Activated CD4-positive, CD25-positive, alpha-beta regulatory T cell treated with anti-CD3 and anti-CD28 coated beads, Interleukin-2, amount 50 U/mL, for 24 hours (primary cell): ENCODE measurements around the gene PGLYRP2.

ENCODE experiments used
- ATAC-seq, 2 donors: fragments of 150-1000 bp; cut with Tn5 transposase; one replicate each; pipeline ENCODE4 v1.10.0; 2021; ENCODE audit warnings: mild to moderate bottlenecking in 1 of 2, moderate library complexity in 1 of 2

PGLYRP2 gene

DNA sequence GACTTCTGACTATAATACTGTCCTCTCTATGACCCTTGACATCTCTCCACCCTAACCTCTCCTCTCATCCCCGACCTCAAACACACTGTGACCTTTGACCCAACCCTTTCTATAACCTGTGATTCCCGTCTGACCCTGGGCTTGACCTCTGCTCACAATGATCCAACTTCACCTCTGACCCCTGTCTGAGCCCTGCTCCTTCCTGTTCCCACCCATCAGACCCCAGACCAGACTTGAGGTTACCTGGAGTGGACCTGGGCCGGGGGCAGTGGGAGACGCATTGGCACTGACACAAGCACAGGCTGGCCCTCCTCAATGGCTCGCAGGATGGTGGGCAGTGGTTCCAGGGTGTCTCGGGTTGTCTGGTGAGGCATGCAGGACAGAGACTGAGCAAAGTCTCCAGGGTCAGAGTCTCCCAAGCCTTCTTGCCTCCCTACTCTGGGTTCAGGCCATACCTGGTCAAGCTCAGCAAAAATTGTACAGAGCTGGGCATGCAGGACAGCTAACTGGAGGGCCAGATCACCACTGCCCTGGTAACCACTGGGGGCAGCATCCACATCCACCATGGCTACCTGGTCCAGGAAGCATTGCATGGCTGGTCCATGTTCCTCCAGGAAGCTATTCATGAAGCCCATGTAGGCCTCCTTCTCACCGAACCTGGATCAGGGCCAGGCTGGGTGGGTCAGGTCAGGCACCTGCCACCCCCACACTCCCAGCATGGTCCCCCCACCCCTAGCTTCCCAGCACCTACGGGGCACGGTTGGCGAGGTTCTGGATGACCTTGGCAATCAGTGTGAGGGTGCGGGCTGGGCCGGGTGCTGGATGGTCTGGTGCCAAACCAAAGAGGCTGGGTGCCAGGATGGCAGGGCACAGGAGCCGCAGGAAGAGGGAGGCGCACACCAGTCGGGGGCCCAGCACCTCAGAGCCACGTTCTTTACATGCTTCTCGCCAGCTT is 25.1 kb downstream of the PGLYRP2 start:
- no peak for ATAC-seq

- ATAC-seq: no peak
Measured at GRCh38 chr19:15453091-15453578, 26.2 kb downstream of the PGLYRP2 start.

DNA sequence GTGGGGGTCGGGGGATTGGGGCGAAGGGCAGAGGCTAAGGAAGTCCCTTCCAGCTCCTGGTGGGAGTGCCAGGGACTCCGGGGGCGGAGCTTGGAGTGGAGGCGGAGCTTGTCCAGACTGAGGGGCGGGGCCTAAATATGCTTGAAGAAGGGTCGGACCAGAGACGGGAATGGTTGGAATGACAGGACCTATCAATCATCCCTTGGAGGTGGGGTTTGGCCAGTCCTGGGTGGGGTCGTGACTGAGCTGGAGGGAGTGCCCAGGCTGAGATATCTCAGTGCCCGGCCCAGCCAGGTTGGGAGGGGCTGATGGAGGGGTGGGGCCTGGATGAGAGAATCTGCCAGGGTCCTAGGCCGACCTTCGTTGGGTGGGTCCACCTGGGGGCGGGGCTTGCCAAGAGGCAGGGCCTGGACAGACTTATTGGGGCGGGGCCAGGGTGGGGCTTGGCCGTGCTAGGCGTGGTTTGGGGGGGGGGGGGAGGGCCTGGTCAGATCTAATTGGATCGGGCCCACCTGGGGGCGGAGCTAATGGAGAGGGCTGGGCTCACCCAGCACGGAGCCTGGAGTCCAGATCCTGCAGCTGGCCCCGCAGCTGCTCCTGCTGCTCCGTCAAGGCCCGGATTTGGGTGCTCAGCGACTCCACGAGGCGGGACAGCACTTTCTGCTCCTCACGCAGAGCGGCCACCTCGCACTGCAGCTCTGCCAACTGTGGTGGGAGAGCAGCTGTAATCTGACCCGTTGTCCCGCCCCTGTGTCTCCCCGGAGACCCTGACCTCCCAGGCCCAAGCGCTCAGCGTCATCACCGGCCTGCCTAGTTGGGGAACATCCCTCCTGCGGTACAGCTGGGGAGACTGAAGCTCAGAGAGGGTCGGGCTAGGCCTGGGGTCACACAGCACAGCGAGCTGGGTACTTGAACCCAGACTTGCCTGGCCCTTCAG is 26.9 kb downstream of the PGLYRP2 start:
- no peak for ATAC-seq

GRCh38 chr19:15450528-15450890 is 28.8 kb downstream of the PGLYRP2 start:
- ATAC-seq: no peak

- ATAC-seq: peak; percentile 73 to 77
Measured at GRCh38 chr19:15449620-15450527, 29.4 kb downstream of the PGLYRP2 start, which contains the start of gene WIZ. TSS of gene WIZ (minus strand) at chr19:15449956. CDS start at chr19:15448307, 1,649 bp downstream.

DNA sequence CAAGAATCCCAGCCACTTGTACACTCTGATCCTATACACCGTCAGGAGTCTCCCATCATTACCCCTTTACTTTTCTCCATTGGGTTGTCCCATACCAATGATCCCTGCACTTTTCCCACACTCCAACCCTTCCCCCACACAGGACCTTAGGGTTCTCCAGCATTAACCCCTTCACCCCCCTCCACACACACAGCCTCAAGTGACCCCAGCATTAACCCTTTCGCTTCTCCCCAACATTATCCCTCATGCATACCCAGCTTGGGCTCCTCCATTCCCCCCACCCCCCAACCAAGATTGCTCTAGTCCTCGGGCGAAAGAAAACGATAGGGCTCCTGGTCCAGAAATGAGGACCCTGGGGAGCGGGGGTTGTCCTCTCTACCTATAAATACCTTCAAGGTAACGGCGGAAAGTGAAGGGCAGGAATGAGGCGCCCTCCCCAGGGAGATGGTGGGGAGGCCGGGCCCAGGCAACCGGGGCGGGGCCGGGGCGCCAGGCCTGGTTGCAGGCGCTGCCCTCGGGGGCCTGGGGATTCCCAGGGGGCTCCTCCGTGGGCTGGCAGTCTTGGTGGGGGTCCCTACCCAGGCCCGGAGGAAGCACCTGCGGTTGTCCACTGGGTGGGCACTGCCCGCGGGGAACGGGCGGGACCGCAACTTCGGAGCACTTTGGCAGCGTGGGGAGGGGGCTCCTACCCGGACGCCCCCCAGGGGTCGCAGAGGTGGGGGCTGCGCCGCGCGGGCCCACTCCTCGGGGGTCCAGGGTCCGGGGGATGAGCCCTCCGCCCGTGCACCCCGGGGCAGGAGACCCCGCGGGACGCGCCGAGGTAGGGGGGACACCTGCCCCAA is 30.3 kb downstream of the PGLYRP2 start:
- no peak for ATAC-seq

GRCh38 chr19:15448044-15448777 is 31.1 kb downstream of the PGLYRP2 start:
- ATAC-seq: no peak

- ATAC-seq: no peak
Measured at GRCh38 chr19:15447057-15447456, 32.2 kb downstream of the PGLYRP2 start.

- no peak for ATAC-seq
Measured at GRCh38 chr19:15445807-15446376, 33.4 kb downstream of the PGLYRP2 start.

GRCh38 chr19:15445227-15445605 is 34.1 kb downstream of the PGLYRP2 start:
- ATAC-seq: no peak

DNA sequence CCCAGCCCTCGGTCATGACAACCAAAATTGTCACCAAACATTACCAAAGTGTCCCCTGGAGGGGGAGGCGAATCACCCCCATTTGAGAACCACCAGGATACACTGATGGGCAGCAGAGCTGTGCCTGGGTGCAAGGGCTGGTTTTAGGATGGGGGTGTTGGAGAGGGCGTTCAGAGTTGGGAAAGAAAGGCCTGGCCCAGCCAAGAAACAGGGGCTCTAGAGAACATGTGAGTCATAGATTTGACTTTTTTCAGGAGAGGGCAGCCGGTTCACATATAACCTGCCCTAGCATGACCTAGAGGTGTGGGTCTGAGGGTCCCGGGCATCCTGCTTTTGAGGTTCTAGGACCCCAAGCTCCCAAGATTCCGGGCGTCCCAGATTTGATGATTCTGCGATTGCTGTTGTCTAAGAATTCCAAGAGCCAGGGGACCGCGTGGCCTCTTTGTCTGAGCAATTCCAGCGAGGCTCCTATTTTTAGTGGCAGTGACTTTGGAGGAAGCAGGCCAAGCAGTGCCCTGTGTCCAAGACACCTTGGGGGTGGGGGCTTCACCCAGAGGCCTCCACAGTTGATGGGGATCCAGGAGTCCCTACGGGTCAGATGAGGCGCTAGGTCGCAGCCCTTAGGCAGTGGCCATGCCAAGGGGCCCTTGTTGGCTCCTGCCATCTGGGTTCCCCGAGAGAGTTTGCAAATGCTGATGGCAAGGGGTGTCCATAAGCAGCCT is 34.6 kb downstream of the PGLYRP2 start:
- ATAC-seq: no peak

- ATAC-seq: no peak
Measured at GRCh38 chr19:15443838-15444237, 35.5 kb downstream of the PGLYRP2 start.

- no peak for ATAC-seq
Measured at GRCh38 chr19:15443325-15443724, 36.0 kb downstream of the PGLYRP2 start.

DNA sequence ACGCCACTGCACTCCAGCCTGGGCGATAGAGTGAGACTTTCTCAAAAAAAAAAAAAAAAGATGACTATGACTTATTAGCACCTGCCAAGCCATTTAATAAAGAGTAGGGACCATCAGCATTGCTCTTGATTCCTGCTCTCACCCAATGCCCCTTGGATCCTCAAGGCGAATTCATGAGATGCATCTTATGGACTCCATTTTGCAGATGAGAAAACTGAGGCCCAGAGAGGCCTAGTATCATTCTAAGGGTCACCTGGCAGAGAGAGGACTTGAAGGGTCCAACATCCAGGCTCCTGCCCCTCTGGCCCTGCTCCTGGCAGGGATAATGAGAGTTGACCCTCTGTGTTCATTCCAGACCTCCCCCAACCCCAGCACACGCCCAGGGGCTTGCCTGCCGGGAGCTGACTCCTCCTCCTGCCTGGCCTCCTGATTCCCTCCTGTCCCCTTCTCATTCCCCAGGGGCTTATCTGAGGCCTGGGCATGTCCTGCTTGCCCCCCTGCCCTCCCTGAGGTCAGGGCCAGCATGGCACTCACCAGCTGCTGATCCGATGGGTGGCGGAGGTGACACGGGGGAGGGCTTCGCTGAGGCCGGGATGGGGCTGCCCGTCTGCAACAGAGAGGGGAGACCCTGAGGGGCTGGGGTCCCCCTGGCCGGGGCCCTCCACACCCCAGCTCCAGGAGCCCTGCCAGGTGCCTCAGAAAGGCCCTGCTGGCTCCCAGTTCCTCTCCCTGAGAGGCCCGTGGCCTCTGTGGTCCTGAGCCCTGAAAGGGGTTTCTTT is 37.0 kb downstream of the PGLYRP2 start:
- no peak for ATAC-seq

DNA sequence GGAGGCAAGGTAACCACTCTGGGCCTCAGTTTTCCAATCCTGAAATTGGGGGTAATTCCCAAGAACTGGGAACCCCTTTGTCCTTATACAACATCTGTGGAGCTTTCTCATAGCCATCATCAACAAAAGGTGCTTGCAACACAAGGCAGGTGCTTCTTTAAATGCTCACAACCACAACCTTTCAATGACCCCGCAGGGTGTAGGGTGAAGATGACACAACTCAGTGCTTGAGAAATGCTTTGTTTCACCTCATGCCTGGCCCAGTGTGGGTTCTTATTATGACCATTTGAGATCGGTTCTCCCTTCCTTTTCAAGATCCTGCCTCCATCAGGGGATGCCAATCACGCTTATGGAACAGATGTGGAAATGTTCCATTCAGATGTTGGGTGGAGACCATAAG is 38.0 kb downstream of the PGLYRP2 start:
- peak in 1 of 2 donors; percentile 33 for ATAC-seq

GRCh38 chr19:15439821-15440641 is 39.3 kb downstream of the PGLYRP2 start:
- ATAC-seq: no peak

GRCh38 chr19:15439078-15439799 is 40.1 kb downstream of the PGLYRP2 start:
- ATAC-seq: no peak
